ENCODE data around the gene PPP2R5A.

- no peak for TF ChIP-seq ZNF362 (tag by site-specific recombination; IDR thresholded peaks at IDR 0.05)
- TF ChIP-seq ZNF792 (tag by site-specific recombination; IDR thresholded peaks at IDR 0.05): no peak
- no peak for TF ChIP-seq CTCF (tag by site-specific recombination; IDR thresholded peaks at IDR 0.05)
- TF ChIP-seq ZNF660 (tag by site-specific recombination; IDR thresholded peaks at IDR 0.05): no peak
- no peak for TF ChIP-seq ZNF404 (tag by site-specific recombination; IDR thresholded peaks at IDR 0.05)
- TF ChIP-seq ZNF274 (IDR thresholded peaks at IDR 0.05; ENCODE audit: low read length): no peak
- no peak for TF ChIP-seq ZNF274 (tag by site-specific recombination; IDR thresholded peaks at IDR 0.05; ENCODE audit: borderline replicate concordance)
- no peak for TF ChIP-seq GLI4 (tag by site-specific recombination; IDR thresholded peaks at IDR 0.05)
- TF ChIP-seq ZNF423 (tag by site-specific recombination; IDR thresholded peaks at IDR 0.05): no peak
Observed at GRCh38 chr1:212366901-212367300, 81.7 kb downstream of the PPP2R5A start.

All from HEK293 (cell line).